LNCAP (cell line): Measurements from ENCODE around the gene DAGLA.

ENCODE experiments used
- TF ChIP-seq, protein P1 (sequence below): fragments of 450-650 bp; IDR thresholded peaks from 2 replicates; pipeline ENCODE4 v1.5.1; 2017; ENCODE audit warnings: mild to moderate bottlenecking

The DAGLA gene

GRCh38 chr11:61771985-61772455, 91.8 kb downstream of the DAGLA start:
- TF ChIP-seq, protein P1, sequence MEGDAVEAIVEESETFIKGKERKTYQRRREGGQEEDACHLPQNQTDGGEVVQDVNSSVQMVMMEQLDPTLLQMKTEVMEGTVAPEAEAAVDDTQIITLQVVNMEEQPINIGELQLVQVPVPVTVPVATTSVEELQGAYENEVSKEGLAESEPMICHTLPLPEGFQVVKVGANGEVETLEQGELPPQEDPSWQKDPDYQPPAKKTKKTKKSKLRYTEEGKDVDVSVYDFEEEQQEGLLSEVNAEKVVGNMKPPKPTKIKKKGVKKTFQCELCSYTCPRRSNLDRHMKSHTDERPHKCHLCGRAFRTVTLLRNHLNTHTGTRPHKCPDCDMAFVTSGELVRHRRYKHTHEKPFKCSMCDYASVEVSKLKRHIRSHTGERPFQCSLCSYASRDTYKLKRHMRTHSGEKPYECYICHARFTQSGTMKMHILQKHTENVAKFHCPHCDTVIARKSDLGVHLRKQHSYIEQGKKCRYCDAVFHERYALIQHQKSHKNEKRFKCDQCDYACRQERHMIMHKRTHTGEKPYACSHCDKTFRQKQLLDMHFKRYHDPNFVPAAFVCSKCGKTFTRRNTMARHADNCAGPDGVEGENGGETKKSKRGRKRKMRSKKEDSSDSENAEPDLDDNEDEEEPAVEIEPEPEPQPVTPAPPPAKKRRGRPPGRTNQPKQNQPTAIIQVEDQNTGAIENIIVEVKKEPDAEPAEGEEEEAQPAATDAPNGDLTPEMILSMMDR = no peak

- TF ChIP-seq, protein P1 = no peak
Observed at GRCh38 chr11:61773356-61773755, 93.2 kb downstream of the DAGLA start.

GRCh38 chr11:61773809-61774208, 93.6 kb downstream of the DAGLA start:
- TF ChIP-seq, protein P1 = no peak

- TF ChIP-seq, protein P1 = no peak
Observed at GRCh38 chr11:61774411-61774810, 94.2 kb downstream of the DAGLA start.

- TF ChIP-seq, protein P1 = no peak
Observed at GRCh38 chr11:61775106-61775505, 94.9 kb downstream of the DAGLA start.

- TF ChIP-seq, protein P1 = no peak
Observed at GRCh38 chr11:61775606-61776554, 95.7 kb downstream of the DAGLA start.

- TF ChIP-seq, protein P1 = peak; percentile 79
Observed at GRCh38 chr11:61776561-61777075, 96.4 kb downstream of the DAGLA start.
